Peyer's patch (tissue), 4 donors: ENCODE results near the gene CAP1. TPM values are rescaled to one million over a fixed set of nuclear protein-coding genes. Genes with fewer than 3 reads are reported as not detected.
A peak's percentile ranks its signal among the peaks of the same experiment; 100 is the strongest.

ENCODE experiments used
- DNase-seq, 3 donors: peaks; one replicate each; pipeline ENCODE4 v3.0.0-alpha.2; 2017 to 2019
- H3K27ac ChIP-seq, 4 donors: fragments of 200-600 bp; sonication (generic); one replicate each; pipeline ENCODE4 v1.5.1; 2016 to 2019
- H3K27me3 ChIP-seq, 2 donors: fragments of 200-600 bp; sonication (generic); one replicate each; pipeline ENCODE4 v1.5.1; 2019
- H3K36me3 ChIP-seq, 3 donors: fragments of 200-600 bp; sonication (generic); one replicate each; pipeline ENCODE4 v1.5.1; 2016 to 2019
- H3K4me1 ChIP-seq, 4 donors: fragments of 200-600 bp; sonication (generic); one replicate each; pipeline ENCODE4 v1.5.1; 2016 to 2019
- H3K4me3 ChIP-seq, 4 donors: fragments of 200-600 bp; sonication (generic); 1 replicate in 3 of 4; 2 replicates in 1 of 4; pipeline ENCODE4 v1.5.1; 2016 to 2019; ENCODE audit warnings: mild to moderate bottlenecking in 1 of 4
- H3K9me3 ChIP-seq, 4 donors: fragments of 200-600 bp; sonication (generic); one replicate each; pipeline ENCODE4 v1.5.1; 2016 to 2019; ENCODE audit warnings: mild to moderate bottlenecking in 1 of 4
- CTCF ChIP-seq, 6 experiments: fragments of 450-650 bp in 4 of 6; fragments of 200-600 bp in 2 of 6; sonication (generic) in 1 of 6; IDR thresholded peaks; one replicate each; pipeline ENCODE4 v1.5.1; 2017 to 2019; ENCODE audit warnings: antibody characterized with exemption in 6 of 6, mild to moderate bottlenecking in 3 of 6, moderate library complexity in 1 of 6
- POLR2A ChIP-seq, 2 donors: fragments of 450-650 bp; IDR thresholded peaks; one replicate each; pipeline ENCODE4 v1.5.1; 2017; ENCODE audit warnings: antibody characterized with exemption in 2 of 2, mild to moderate bottlenecking in 2 of 2, moderate library complexity in 2 of 2
- total RNA-seq, 4 donors: library from RNA; depleted of rRNA; stranded (reverse); fragments of >200 nt; gene quantifications; one replicate each; pipeline ENCODE4 v1.1.0, GENCODE V29; 2016

The CAP1 gene
- total RNA-seq, 4 donors from 2014 or later, result 135 to 229 (median 182) TPM

DNA sequence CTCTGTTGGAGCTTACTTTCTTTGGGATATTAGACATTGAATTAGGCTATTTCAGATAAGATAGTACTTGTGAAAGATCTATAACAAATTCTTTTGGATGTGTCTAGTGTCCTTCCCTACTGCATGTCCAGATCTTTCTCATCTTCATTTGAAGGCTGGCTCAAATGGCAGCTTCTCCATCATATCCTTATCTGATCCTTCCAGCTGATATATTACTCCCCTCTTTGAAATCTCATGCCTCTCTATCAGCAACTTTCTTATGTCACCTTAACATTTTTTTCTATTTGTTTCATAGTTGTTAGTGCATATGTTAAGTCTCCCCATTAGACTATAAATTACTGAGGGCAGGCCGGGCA, 17.5 kb downstream of the CAP1 start:
- Histone ChIP-seq H3K9me3 (no peaks in the 10 kb centered on the region), H3K4me3 (no peak overlapping the region), H3K36me3 (peaks cover 0 to 36% (median 0%) of the 10 kb centered on the region in 3 donors), H3K27ac (peak overlapping the region; percentile 34 to 76 (median 60)), H3K27me3 (no peaks in the 10 kb centered on the region), H3K4me1 (peaks cover 3 to 70% (median 21%) of the 10 kb centered on the region in 4 donors)
- no peak for DNase-seq
- no peak for TF ChIP-seq CTCF (IDR thresholded peaks at IDR 0.05)
- no peak for TF ChIP-seq POLR2A (IDR thresholded peaks at IDR 0.05)

DNA sequence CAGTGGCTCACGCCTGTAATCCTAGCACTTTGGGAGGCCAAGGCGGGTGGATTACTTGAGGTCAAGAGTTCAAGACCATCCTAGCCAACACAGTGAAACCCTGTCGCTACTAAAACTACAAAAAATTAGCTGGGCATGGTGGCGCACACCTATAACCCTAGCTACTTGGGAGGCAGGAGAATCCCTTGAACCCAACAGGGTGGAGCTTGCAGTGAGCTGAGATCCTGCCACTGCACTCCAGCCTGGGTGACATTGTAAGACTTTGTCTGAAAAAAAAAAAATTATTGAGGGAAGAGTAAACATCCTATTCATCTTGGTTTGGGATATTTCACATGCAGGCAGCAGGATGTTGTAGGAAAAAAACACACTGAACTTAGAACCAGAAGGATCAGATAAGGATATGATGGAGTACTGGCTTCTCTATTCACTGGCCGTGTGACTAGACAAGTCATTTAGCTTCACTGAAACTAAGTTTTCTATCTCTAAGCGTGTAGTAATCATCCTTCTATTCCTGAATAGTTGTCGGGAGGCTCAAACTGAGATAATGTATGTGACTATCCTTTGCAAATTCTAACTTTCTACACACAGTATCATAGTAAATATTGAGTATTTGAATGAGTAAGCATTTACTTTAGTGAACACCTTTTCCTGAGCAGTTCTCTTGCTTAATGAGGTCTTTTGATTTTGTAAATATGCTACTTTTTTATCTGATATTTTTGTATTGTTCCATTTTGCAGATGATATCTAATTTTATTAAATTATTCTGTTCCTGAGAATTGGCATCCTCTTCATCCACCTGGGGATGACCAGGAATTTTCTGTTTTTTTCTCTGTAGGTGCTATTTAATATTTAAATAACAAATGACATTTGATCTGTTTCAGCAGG, 18.2 kb downstream of the CAP1 start:
- Histone ChIP-seq H3K36me3 (peaks cover 0 to 42% (median 0%) of the 10 kb centered on the region in 3 donors), H3K27ac (peak overlapping the region; percentile 34 to 76 (median 64)), H3K4me1 (peaks cover 3 to 64% (median 21%) of the 10 kb centered on the region in 4 donors), H3K9me3 (no peaks in the 10 kb centered on the region), H3K27me3 (no peaks in the 10 kb centered on the region), H3K4me3 (no peak overlapping the region)
- no peak for DNase-seq
- no peak for TF ChIP-seq POLR2A (IDR thresholded peaks at IDR 0.05)
- TF ChIP-seq CTCF (IDR thresholded peaks at IDR 0.05), result no peak

DNA sequence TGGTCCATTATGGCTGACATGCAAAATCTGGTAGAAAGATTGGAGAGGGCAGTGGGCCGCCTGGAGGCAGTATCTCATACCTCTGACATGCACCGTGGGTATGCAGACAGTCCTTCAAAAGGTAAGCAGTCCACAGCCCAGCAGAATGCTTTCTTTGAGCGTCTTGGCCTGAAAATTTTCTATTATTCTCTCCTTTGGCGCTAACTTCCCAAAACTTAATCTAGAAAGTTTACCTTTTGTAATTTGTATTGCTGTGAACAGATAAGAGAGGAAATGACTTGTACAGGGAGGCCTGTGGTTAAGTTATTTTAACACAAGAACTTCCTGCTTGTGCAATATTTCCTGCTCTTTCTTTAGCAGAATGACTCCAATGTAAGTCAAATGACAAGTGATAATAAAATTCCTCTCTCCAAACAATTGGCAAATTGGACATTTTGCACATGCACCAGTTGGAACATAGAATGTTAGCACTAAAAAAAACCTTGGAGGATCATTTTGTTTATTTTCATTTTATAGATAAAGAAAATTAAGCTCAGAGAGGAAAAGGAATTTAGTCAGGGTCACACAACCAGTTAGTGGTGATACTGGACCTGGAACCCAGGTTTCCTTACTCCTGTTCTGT, 18.9 kb downstream of the CAP1 start:
- H3K36me3 ChIP-seq, result peaks cover 0 to 50% (median 0%) of the 10 kb centered on the region in 3 donors
- H3K27ac ChIP-seq, result peak overlapping the region; percentile 34 to 76 (median 64)
- TF ChIP-seq POLR2A (IDR thresholded peaks at IDR 0.05), result no peak
- peak in 1 of 6 experiments; percentile 6 for TF ChIP-seq CTCF (IDR thresholded peaks at IDR 0.05)
- no peak for DNase-seq
- no peaks in the 10 kb centered on the region for H3K27me3 ChIP-seq
- H3K9me3 ChIP-seq, result no peaks in the 10 kb centered on the region
- no peak overlapping the region for H3K4me3 ChIP-seq
- peaks cover under 1 to 61% (median 25%) of the 10 kb centered on the region in 4 donors for H3K4me1 ChIP-seq

DNA sequence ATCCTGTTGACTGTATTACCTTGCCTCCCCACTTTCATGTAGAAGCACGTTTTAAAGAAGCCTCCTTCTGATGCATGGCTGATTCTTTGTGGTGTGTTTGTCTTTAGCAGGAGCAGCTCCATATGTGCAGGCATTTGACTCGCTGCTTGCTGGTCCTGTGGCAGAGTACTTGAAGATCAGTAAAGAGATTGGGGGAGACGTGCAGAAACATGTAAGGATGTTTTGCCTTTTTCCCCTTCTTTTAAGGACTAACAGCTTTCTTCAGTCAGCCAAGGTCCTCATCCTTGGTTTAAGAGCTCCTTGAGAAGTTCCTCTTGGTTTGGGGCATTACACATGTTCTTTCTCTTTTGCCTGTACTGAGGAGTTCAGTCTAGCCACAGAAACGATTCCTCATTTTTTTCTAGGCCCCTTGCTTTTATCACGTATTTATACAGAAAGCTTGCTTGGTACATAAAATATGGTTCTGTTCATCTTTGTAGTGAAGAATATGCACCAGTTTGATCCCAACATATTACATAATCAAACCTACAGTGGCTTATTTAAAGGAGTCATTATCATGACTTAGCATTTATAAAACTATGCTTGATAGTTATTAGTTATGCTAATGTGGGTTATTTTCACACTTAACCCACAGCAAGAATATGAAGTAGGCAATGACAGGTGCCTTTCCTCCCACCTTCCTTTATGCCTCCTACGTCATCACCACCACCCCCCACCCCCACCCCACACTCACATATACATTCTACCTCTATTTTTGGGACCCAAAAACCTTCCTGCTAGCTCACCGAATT, 19.6 kb downstream of the CAP1 start:
- H3K4me3 ChIP-seq, result no peak overlapping the region
- DNase-seq, result no peak
- H3K9me3 ChIP-seq, result no peaks in the 10 kb centered on the region
- H3K27me3 ChIP-seq, result no peaks in the 10 kb centered on the region
- H3K4me1 ChIP-seq, result peaks cover 0 to 58% (median 28%) of the 10 kb centered on the region in 4 donors
- peak overlapping the region; percentile 34 to 76 (median 64) for H3K27ac ChIP-seq
- no peak for TF ChIP-seq CTCF (IDR thresholded peaks at IDR 0.05)
- TF ChIP-seq POLR2A (IDR thresholded peaks at IDR 0.05), result no peak
- peaks cover 0 to 57% (median 0%) of the 10 kb centered on the region in 3 donors for H3K36me3 ChIP-seq

DNA sequence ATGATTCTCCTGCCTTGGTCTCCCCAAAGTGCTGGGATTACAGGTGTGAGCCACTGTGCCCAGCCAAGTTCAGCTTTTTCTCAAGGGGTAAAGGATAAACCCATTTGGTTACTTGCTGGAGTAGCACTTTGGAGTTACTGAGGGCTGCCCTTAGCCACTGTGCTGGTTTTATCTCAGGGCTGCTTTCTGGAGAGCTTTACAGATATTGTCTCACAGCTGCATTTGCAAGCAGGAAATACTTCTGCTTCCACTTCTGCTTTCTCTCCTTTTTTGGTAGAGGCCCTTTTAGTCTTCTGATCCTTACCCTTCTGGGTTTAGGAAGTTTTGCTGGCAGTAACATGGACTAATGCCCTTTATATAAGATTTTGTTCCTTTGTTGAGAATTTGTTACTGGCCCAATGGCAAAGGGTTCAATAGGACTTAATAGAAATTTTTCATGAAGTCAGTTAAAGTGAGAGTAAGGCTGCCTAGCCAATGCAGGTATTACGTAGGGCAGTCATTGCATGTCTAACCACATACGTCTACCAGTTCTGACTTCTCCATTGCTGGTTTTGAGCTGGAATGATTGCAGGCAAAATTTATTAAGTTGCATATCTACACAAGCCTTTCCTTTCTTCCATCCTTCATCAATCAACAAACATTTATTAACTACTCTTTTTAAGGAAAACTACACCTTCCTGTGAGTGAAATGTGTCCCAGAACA, 24.4 kb downstream of the CAP1 start:
- peaks cover 0 to 100% (median 0%) of the 10 kb centered on the region in 3 donors for H3K36me3 ChIP-seq
- DNase-seq, result peak in 2 of 3 donors; percentile 45 to 60
- no peaks in the 10 kb centered on the region for H3K27me3 ChIP-seq
- no peaks in the 10 kb centered on the region for H3K9me3 ChIP-seq
- TF ChIP-seq CTCF (IDR thresholded peaks at IDR 0.05) (no peak), POLR2A (IDR thresholded peaks at IDR 0.05) (no peak)
- H3K4me3 ChIP-seq, result no peak overlapping the region
- H3K4me1 ChIP-seq, result peaks cover 0 to 21% (median 14%) of the 10 kb centered on the region in 4 donors
- peak overlapping the region; percentile 28 to 75 (median 42) for H3K27ac ChIP-seq
